Activated gamma-delta T cell treated with Interleukin-2 at 50 U/mL for 16 hours (primary cell): ENCODE data around the gene IRX2.

ENCODE experiments used
- DNase-seq: peaks from one replicate; pipeline ENCODE4 v3.0.0-alpha.2; 2020

IRX2 gene

GRCh38 chr5:2751592-2752021, at the start of gene IRX2:
Gene IRX2 (minus strand): TSS chr5:2751677. CDS start chr5:2751413, 264 bp downstream.
- no peak for DNase-seq

GRCh38 chr5:2800035-2800434, 48.6 kb upstream of the IRX2 start:
- DNase-seq, result no peak

GRCh38 chr5:2797981-2798380, 46.5 kb upstream of the IRX2 start:
- no peak for DNase-seq

- DNase-seq, result no peak
Measured at GRCh38 chr5:2797160-2797559, 45.7 kb upstream of the IRX2 start.

- DNase-seq, result no peak
Measured at GRCh38 chr5:2783223-2783622, 31.7 kb upstream of the IRX2 start.

- no peak for DNase-seq
Measured at GRCh38 chr5:2782658-2783057, 31.2 kb upstream of the IRX2 start.

GRCh38 chr5:2780421-2781171, 29.1 kb upstream of the IRX2 start:
- DNase-seq, result no peak

GRCh38 chr5:2779459-2779858, 28.0 kb upstream of the IRX2 start:
- DNase-seq, result no peak

- no peak for DNase-seq
Measured at GRCh38 chr5:2776337-2777302, 25.1 kb upstream of the IRX2 start.

GRCh38 chr5:2773327-2773726, 21.9 kb upstream of the IRX2 start:
- no peak for DNase-seq

GRCh38 chr5:2767089-2767488, 15.6 kb upstream of the IRX2 start:
- no peak for DNase-seq

GRCh38 chr5:2764581-2764980, 13.1 kb upstream of the IRX2 start:
- DNase-seq, result no peak

GRCh38 chr5:2763533-2763794, 12.0 kb upstream of the IRX2 start:
- no peak for DNase-seq

- no peak for DNase-seq
Measured at GRCh38 chr5:2762744-2763532, 11.5 kb upstream of the IRX2 start.

GRCh38 chr5:2761921-2762488, 10.5 kb upstream of the IRX2 start:
- no peak for DNase-seq

GRCh38 chr5:2759696-2760461, 8.4 kb upstream of the IRX2 start:
- DNase-seq, result no peak

GRCh38 chr5:2759091-2759490, 7.6 kb upstream of the IRX2 start:
- no peak for DNase-seq

GRCh38 chr5:2758632-2759031, 7.2 kb upstream of the IRX2 start:
- no peak for DNase-seq

GRCh38 chr5:2757563-2758351, 6.3 kb upstream of the IRX2 start:
- DNase-seq, result no peak

- no peak for DNase-seq
Measured at GRCh38 chr5:2756211-2757152, 5.0 kb upstream of the IRX2 start.
